K562 (cell line): ENCODE results near the gene CACNA1C.

Source experiments
- EP300 ChIP-seq: IDR thresholded peaks from 2 replicates; pipeline ENCODE4 v1.6.1; 2012; ENCODE audit warnings: low read length, improper control_type of control experiment
- EZH2 ChIP-seq: IDR thresholded peaks from 2 replicates; pipeline ENCODE4 v1.6.1; 2012; ENCODE audit warnings: low read depth, mild to moderate bottlenecking, inconsistent platforms, low read length, borderline replicate concordance
- JUNB ChIP-seq: fragments of 450-650 bp; formaldehyde crosslinking; conservative IDR thresholded peaks from 2 replicates; pipeline ENCODE4 v1.4.0; 2020; ENCODE audit warnings: mild to moderate bottlenecking
- MCM7 ChIP-seq, 2 experiments: fragments of 450-650 bp; IDR thresholded peaks; 2 replicates each; pipeline ENCODE4 v1.6.1; 2016 to 2018
- UBTF ChIP-seq, 2 experiments: IDR thresholded peaks; 2 replicates each; pipeline ENCODE4 v1.6.1; 2012; ENCODE audit warnings: improper control_type of control experiment in 2 of 2, low read depth in 2 of 2, low read length in 2 of 2, borderline replicate concordance in 1 of 2
- ZNF175 ChIP-seq: fragments of 200-800 bp; sonication (Bioruptor generic); IDR thresholded peaks from 2 replicates; pipeline ENCODE4 v1.6.1; 2016; ENCODE audit warnings: low read depth, mild to moderate bottlenecking, missing genetic modification characterization, missing compliant biosample characterization
- TF ChIP-seq, protein P1 (sequence below), 3 experiments: fragments of 200-800 bp in 1 of 3; sonication (Bioruptor generic) in 1 of 3; sonication (generic) in 1 of 3; formaldehyde crosslinking in 1 of 3; IDR thresholded peaks; 2 replicates each; pipeline versions ENCODE4 v1.6.1 to v1.8.0; 2016 to 2022; ENCODE audit warnings: mild to moderate bottlenecking in 2 of 3, missing compliant biosample characterization in 2 of 3, missing genetic modification characterization in 2 of 3, missing genetic modification reagents in 1 of 3

GRCh38 chr12:2348482-2348852, 295.7 kb downstream of the CACNA1C start:
- no peak for TF ChIP-seq ZNF175 (CRISPR knock-in tag)
- no peak for TF ChIP-seq EZH2
- TF ChIP-seq, protein P1, sequence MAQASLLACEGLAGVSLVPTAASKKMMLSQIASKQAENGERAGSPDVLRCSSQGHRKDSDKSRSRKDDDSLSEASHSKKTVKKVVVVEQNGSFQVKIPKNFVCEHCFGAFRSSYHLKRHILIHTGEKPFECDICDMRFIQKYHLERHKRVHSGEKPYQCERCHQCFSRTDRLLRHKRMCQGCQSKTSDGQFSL (CRISPR knock-in tag; IDR thresholded peaks at IDR 0.05), result no peak
- TF ChIP-seq, protein P1 (tag; IDR thresholded peaks at IDR 0.05), result no peak
- TF ChIP-seq EP300, result no peak
- no peak for TF ChIP-seq UBTF (IDR thresholded peaks at IDR 0.05; ENCODE audit: borderline replicate concordance in 1 of 2, low read depth in 2 of 2, low read length in 2 of 2)
- TF ChIP-seq JUNB (CRISPR knock-in tag), result no peak
- TF ChIP-seq MCM7 (IDR thresholded peaks at IDR 0.05), result no peak
